Measurements from ENCODE around the gene ISCU.

DNA sequence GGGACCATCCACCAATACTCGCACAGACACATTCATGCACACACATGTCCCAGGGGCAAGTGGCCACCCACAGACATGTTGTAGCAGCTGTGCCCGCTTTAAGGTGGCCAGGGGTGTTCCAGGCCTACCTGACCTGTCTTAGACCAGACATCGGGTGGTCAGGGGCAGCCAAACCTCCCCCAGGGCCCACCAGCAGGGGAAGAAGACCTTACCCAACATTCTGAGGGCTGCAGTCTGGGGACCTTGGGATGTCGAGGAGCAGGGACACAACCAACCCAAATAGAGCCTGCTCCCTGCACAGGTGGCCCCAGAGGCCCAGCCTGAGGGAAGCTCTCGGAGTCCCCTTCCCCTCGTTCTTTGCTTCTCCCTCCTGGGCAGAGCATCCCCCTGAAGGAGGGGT lies 37.1 kb downstream of the ISCU start:
- TF ChIP-seq, protein P1, sequence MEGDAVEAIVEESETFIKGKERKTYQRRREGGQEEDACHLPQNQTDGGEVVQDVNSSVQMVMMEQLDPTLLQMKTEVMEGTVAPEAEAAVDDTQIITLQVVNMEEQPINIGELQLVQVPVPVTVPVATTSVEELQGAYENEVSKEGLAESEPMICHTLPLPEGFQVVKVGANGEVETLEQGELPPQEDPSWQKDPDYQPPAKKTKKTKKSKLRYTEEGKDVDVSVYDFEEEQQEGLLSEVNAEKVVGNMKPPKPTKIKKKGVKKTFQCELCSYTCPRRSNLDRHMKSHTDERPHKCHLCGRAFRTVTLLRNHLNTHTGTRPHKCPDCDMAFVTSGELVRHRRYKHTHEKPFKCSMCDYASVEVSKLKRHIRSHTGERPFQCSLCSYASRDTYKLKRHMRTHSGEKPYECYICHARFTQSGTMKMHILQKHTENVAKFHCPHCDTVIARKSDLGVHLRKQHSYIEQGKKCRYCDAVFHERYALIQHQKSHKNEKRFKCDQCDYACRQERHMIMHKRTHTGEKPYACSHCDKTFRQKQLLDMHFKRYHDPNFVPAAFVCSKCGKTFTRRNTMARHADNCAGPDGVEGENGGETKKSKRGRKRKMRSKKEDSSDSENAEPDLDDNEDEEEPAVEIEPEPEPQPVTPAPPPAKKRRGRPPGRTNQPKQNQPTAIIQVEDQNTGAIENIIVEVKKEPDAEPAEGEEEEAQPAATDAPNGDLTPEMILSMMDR (IDR thresholded peaks at IDR 0.05; ENCODE audit: low read depth, low read length): no peak
- TF ChIP-seq POLR2A (IDR thresholded peaks at IDR 0.05; ENCODE audit: extremely low read depth, insufficient read length): no peak
- TF ChIP-seq, protein P2, sequence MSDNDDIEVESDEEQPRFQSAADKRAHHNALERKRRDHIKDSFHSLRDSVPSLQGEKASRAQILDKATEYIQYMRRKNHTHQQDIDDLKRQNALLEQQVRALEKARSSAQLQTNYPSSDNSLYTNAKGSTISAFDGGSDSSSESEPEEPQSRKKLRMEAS (IDR thresholded peaks at IDR 0.05; ENCODE audit: low read depth, low read length): no peak
